SU-DHL-6 (cell line): ENCODE results near the gene MYBPC3.

ENCODE experiments used
- EZH2phosphoT487 ChIP-seq: fragments of 200-600 bp; sonication (generic), shearing (Covaris generic); conservative IDR thresholded peaks from 2 replicates; pipeline ENCODE4 v1.6.1; 2018; ENCODE audit warnings: mild to moderate bottlenecking, antibody characterized with exemption, low read length, moderate library complexity, mixed read lengths
- TF ChIP-seq, protein P1 (sequence below): fragments of 200-600 bp; sonication (generic); IDR thresholded peaks from one replicate; pipeline ENCODE4 v1.5.1; 2017; ENCODE audit warnings: antibody characterized with exemption, mild to moderate bottlenecking, low read length, moderate library complexity; ENCODE audit not compliant: insufficient read depth, poor library complexity, severe bottlenecking

DNA sequence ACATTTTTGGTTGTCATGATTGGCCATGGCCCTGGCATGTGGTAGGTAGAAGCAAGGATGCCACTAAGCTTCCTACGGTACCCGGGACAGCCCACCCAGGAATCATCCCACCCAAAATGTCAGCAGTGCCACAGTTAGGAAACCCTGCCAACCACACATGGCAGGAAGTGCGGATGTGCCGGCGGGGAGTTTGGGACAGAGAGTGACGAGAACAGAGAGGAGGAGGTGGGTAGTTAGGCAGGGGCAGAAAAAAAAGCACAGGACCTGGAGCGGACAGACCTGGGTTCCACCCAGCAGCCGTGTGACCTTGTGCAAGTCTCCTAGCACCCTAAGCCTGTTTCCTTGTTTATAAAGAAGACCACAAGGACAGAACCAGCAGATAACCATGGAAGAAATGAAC lies 22.5 kb upstream of the MYBPC3 start:
- TF ChIP-seq, protein P1, sequence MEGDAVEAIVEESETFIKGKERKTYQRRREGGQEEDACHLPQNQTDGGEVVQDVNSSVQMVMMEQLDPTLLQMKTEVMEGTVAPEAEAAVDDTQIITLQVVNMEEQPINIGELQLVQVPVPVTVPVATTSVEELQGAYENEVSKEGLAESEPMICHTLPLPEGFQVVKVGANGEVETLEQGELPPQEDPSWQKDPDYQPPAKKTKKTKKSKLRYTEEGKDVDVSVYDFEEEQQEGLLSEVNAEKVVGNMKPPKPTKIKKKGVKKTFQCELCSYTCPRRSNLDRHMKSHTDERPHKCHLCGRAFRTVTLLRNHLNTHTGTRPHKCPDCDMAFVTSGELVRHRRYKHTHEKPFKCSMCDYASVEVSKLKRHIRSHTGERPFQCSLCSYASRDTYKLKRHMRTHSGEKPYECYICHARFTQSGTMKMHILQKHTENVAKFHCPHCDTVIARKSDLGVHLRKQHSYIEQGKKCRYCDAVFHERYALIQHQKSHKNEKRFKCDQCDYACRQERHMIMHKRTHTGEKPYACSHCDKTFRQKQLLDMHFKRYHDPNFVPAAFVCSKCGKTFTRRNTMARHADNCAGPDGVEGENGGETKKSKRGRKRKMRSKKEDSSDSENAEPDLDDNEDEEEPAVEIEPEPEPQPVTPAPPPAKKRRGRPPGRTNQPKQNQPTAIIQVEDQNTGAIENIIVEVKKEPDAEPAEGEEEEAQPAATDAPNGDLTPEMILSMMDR: no peak
- no peak for TF ChIP-seq EZH2phosphoT487
